Raji (cell line): ENCODE results near the gene PTPRN2.

Experiments used
- POLR2A ChIP-seq: IDR thresholded peaks from 2 replicates; pipeline ENCODE4 v1.6.1; 2011; ENCODE audit warnings: low read depth, low read length, control low read depth; ENCODE audit not compliant: insufficient read depth

Gene PTPRN2

DNA sequence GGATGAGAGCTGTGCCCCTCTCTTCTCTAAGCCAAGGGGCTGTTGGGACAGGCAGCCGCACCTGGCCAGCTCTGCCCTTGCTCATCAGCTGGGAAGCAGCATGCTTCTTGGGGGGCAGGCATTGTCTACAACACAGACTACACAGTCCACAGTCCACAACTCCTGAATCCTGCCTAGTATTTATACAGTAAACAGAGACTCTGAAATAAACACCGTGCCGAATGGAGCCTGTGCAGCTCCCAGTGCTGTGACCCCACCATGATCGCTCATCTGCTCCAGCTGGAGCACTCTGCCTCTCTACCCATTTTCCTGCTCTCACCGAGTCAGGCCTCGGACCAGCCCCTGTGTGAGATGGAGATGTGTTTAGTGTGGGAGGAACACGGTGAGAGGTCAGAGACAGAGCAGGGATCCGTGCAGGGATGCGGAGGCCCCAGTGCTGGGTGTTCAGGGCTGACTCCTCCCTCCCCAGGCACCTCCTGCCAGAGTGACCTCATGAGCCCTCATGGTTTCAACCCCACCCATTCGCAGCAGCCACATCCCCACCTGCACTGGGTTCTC is 642.8 kb downstream of the PTPRN2 start:
- TF ChIP-seq POLR2A = no peak

DNA sequence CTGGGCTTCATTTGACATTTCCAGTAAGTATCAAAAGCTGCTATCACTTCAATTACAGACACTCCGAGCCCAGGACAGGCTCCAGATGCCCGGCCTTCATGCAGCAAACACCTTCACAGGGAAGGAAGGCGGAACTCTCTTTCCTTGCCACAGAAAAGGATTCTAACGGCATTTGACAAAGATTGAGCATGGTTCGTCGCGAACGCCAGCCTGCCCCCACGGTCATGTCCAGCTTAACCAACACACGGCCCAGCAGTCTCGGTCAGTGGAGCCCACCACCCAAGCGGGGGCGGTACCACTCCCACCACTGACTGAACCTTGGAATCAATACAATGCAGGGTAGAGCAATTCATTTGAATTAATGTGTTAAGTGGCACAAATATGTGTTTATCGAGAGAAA is 643.6 kb downstream of the PTPRN2 start:
- TF ChIP-seq POLR2A = no peak

DNA sequence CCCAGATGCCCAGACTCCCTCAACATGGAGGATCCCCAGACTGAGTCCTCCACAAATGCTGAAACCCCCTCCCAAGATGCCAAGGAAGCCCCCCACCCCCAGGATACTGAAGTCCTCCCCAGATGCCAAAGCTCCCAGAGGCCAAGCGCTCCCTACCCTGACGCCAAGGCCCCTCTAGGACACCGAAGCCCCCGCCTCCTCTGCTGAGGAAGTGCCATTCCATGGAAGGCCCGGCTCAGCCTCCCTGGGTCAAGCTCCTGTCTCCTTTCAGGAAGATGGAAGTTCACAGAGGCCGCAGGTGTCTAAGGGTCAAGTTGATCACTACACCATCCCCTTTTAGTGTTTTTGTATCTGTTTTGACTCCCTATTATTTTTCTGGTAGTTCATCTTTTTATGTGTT is 644.1 kb downstream of the PTPRN2 start:
- TF ChIP-seq POLR2A = no peak

DNA sequence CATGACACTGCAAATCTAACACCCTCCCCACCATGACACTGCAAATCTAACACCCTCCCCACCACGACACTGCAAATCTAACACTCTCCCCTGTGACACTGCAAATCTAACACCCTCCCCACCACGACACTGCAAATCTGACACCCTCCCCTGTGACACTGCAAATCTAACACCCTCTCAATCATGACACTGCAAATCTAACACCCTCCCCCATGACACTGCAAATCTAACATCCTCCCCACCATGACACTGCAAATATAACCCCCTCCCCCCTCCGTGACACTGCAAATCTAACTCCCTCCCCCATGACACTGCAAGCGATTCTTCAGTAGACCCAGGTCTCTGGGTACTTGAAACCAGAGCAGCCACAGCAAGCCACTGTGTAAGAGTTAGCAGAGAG is 646.4 kb downstream of the PTPRN2 start:
- no peak for TF ChIP-seq POLR2A

DNA sequence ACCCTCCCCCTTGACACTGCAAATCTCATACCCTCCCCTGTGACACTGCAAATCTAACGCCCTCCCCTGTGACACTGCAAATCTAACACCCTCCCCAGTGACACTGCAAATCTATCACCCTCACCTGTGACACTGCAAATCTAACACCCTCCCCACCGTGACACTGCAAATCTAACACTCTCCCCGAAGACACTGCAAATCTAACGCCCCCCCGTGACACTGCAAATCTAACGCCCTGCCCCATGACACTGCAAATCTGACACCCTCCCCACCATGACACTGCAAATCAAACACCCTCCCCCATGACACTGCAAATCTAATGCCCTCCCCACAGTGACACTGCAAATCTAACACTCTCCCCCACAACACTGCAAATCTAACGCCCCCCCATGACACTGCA is 647.1 kb downstream of the PTPRN2 start:
- TF ChIP-seq POLR2A = no peak

DNA sequence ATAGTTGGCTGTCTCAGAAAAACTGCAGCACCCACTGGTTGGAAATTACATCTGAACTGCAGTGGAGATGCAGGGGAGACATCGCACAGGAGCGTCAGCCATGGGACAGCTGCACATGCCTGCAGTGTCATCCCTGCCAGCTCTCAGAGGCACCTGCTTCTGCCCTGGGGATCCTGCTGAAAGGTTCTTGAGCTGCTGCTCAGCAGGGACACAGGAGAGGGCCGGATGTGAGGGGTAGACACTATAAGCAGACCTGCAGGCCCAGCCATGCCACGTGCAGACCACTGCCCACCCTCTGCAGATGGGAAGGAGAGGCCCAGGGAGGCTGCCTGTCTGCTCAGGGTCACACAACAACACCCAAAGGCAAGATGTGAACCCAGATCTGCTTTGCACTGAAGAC is 649.4 kb downstream of the PTPRN2 start:
- TF ChIP-seq POLR2A = no peak

DNA sequence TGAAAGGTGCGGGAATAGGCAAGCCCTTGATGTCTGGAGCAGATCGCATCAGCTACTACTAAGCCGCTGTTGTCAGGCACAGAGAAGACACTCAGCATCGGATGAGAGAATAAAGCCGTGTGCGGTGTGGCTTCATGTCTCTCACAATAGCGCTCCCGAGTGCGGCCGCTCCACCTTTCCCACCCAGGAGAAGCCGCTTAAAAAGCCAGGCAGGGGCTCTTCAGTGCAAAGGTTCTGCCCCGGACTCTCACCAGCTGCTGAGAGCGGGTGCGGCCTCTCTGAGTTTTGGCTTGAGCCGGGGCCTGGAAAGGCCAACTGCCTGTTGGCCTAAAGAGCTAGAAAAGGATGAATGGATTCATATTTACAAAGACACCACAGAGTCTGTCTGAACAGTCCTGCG is 650.2 kb downstream of the PTPRN2 start:
- TF ChIP-seq POLR2A = no peak

DNA sequence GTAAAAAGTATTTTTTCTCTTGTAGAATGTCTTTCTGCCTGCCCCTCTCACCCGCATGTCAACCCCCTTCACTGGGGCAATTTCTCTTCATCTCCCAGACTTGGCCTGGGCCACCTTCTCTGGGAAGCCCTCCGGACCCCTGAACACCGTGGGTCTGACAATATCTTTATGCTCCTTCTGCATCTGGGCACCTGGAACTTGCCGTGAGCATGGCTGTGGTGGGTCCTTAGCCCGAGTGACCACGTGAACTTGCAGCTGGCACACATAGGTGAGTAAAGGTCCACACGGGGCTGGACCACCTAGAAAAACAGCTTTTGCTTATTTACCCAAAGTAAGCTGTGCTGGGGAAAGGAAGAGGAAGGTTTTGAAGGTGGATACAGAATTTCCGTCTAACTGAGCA is 650.6 kb downstream of the PTPRN2 start:
- TF ChIP-seq POLR2A = no peak

DNA sequence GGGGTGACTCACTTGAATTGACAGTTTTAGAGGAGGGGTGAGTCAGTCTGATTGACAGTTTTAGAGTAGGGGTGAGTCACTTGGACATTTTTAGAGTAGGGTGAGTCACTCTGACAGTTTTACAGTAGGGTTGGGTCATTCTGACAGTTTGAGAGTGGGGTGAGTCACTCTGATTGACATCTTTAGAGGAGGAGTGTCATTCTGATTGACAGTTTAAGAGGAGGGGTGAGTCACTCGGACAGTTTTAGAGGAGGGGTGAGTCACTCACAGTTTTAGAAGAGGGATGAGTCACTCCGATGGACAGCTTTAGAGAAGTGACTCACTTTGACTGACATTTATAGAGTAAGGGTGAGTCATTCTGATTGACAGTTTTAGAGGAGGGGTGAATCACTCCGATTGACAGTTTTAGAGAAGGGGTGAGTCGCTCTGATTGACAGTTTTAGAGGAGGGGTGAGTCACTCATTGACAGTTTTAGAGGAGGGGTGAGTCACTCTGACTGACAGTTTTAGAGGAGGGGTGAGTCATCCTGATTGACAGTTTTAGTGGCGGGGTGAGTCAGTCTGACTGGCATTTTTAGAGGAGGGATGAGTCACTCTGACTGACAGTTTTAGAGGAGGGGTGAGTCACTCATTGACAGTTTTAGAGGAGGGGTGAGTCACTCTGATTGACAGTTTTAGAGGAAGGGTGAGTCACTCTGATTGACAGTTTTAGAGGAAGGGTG is 655.0 kb downstream of the PTPRN2 start:
- no peak for TF ChIP-seq POLR2A

DNA sequence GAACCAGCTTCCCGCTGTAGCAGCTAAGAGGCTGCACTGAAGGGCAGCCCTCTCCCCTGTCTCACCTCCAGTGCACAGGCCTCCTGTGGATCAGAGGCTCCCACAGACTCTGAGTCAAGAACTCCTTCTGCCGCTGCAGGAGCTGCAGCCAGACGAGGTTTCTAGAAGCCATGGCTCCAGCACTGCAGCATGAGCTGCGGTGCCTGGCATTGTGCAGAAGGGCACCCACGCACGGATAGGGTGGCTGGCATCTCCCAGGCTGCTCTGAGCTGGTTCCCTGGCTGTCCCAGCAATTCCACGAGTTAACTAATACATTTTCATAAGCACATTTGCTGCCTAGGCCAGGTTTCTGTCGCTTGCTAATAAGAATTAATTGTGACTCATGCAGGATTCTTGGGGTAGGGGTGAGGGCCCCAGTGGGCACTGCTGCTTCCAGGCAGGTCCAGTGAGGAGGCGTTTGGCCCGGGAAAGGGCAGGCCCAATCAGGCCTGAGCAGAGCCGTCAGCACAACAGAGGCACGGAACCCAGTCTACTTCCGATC is 656.6 kb downstream of the PTPRN2 start:
- TF ChIP-seq POLR2A = no peak

DNA sequence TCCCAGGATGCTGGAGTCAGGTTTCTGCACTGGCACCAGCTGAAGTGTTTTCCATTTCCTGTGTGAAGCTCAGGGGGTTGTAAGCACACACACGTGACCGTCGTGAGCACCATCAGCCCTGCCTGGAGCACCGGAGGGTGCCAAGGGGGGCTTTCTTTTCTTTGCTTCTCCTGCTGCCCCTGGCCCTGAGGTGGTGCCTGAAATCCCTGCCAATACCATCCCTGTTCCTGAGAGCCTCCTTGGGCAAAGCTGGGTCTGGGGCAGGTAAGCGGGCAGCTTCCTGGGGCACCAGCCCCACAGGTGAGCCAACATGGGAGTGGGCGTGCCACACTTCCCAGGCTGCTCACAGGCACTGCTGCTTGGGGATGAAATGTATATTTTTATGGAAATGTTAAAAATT is 657.2 kb downstream of the PTPRN2 start:
- no peak for TF ChIP-seq POLR2A

DNA sequence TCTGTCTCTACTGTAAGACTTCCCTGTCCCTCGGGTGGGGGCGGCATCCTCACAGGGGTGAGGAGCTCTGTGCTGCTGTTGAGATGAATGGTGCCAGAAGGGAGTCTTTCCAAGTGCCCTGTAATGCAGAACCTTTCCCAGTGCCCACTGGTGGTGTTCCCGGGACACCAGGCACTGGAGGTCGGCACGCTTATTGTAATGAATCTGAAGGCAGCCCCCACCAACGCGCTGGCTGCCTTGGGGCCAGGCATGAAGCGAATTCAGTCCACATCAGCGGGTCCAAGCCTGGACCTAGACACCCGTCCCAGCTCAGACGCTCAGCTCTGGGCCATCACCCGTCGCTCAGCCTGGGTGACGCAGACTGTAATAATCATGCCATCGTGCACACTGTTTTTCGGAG is 658.0 kb downstream of the PTPRN2 start:
- TF ChIP-seq POLR2A = no peak

DNA sequence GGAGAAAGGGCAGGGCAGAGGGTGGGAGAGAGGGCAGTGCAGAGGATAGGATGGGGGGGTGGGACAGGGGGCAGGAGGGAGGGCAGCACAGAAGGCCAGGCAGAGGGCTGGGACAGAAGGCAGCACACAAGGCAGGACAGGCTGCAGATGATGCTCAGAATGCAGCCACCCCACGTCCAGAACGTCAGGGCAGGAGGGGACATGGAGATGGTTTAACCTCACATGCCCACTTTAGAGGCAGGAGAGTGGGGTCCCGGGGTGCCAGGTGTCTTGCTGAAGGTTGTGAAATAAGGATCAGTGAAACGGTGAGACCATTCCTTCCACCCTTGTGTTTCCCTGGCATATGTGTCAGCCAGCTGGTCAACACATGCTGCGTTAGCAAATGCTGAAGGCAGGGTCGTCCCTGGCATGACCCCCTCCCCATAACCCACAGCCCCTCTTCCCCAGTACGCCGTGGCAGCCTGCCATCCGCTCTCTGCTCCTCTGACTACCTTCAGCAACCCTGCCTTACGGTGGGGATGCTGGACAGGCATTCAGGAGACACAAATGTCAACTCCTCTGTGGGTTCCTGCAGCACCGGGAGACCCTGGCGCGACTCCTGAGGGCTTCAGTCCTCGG is 658.7 kb downstream of the PTPRN2 start:
- TF ChIP-seq POLR2A = no peak

DNA sequence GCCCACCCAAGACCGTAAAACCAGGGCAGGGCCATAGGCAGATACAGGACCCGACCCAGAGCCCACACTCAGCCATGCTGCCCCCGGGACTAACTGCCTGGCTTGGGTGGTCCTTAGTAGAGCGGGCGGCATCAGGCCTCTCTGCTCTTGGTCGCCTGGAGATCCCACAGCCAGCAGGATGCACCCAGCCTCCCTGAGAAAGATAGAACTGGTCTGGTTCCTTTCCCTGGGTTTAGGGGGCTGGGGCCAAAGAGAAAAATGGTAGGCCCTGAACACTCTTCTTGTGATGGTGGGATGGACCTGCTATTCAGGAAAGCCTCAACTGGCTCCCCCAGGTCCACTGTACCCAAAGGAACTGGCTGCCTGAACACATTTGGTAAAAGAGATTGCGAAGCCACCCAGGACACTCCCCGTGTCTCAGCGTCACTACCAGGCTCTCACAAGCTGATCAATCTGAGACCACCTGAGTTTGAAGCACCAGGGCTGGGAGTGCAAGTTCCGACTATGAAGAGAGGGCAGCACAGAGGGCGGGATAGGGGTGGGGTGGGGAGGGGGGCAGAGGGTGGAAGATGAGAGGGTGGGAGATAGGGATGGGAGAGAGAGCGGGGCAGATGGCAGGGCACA is 659.3 kb downstream of the PTPRN2 start:
- TF ChIP-seq POLR2A = no peak

DNA sequence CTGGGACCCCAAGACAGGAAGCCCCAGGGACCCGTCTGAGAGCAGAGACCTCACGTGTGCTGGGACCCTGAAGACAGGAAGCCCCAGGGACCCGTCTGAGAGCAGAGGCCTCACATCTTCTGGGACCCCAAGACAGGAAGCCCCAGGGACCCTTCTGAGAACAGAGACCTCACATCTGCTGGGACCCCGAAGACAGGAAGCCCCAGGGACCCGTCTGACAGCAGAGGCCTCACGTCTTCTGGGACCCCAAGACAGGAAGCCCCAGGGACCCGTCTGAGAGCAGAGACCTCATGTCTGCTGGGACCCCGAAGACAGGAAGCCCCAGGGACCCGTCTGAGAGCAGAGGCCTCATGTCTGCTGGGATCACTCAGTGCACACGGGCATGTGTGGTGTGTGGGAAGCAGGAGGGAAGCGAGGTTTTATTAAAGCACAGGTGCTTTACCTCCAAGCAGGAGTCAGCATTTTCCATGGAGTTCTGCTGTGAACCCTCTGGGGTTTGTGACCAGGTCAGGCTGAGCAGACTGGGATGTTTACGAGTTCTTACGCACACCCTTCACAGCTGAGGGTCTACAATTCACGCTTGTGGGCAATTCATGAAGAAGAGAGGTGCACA is 660.2 kb downstream of the PTPRN2 start:
- no peak for TF ChIP-seq POLR2A

DNA sequence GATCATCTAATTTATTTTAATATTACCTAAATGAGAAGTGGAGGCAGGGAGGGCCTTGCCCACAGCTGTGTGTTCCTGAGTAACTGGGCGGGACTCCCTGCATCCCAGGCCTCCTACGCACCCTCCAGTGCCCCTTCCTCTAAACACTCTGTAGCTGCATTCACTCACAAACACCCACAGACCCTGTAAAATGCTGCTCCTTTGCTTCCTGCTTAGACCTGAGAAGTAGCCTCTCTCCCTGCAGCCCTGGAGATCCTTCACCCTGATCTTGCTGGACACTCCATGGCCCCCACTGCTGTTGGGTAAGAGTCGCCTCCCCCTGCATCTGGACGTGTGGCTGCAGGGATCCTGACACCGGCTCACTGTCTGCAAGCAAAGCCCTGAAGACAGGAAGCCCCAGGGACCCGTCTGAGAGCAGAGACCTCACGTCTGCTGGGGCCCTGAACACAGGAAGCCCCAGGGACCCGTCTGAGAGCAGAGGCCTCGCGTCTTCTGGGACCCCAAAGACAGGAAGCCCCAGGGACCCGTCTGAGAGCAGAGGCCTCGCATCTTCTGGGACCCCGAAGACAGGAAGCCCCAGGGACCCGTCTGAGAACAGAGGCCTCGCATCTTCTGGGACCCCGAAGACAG is 661.0 kb downstream of the PTPRN2 start:
- no peak for TF ChIP-seq POLR2A

DNA sequence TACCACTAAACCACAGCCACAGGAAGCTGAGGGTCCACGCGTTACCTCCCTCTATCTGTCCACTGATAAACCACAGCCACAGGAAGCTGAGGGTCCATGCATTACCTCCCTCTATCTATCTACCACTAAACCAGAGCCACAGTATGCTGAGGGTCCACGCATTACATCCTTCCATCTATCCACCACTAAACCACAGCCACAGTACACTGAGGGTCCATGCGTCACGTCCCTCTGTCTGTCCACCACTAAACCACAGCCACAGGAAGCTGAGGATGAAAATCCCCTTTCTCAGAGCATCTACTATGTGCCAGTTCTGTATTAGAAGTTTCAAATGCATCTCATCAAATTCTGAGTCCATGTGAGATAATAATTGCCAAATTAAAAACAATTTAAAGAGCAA is 661.5 kb downstream of the PTPRN2 start:
- no peak for TF ChIP-seq POLR2A
